Suprapubic skin (tissue), 4 donors: Measurements from ENCODE around the gene TCP11X2.

Experiments used
- CTCF ChIP-seq, 2 donors: fragments of 200-600 bp in 1 of 2; fragments of 450-650 bp in 1 of 2; sonication (generic) in 1 of 2; IDR thresholded peaks; one replicate each; pipeline ENCODE4 v1.5.1; 2016 to 2019; ENCODE audit warnings: antibody characterized with exemption in 2 of 2, mild to moderate bottlenecking in 1 of 2, moderate library complexity in 1 of 2
- POLR2A ChIP-seq, 2 donors: fragments of 450-650 bp; IDR thresholded peaks; one replicate each; pipeline ENCODE4 v1.6.1; 2017; ENCODE audit warnings: antibody characterized with exemption in 2 of 2, mild to moderate bottlenecking in 2 of 2, moderate library complexity in 2 of 2
- POLR2AphosphoS5 ChIP-seq, 3 donors: sonication (generic); formaldehyde crosslinking; IDR thresholded peaks; one replicate each; pipeline ENCODE4 v1.6.1; 2017; ENCODE audit warnings: antibody characterized with exemption in 3 of 3

- TF ChIP-seq CTCF (IDR thresholded peaks at IDR 0.05) (no peak), POLR2AphosphoS5 (IDR thresholded peaks at IDR 0.05) (no peak), POLR2A (IDR thresholded peaks at IDR 0.05) (no peak)
These were observed 42.9 kb upstream of the TCP11X2 start for GRCh38 chrX:102514536-102514935.
